ENCODE data around the gene BIN2. TPM values are rescaled to one million over a fixed set of nuclear protein-coding genes. Genes with fewer than 3 reads are reported as not detected.
"Not testable (repeated sequence)": the region's sequence is repeated elsewhere in the genome, so short reads cannot be mapped to it uniquely, and the experiment has no call there.

Gene BIN2
- total RNA-seq, 1 donor from 2014 or later = not detected

DNA sequence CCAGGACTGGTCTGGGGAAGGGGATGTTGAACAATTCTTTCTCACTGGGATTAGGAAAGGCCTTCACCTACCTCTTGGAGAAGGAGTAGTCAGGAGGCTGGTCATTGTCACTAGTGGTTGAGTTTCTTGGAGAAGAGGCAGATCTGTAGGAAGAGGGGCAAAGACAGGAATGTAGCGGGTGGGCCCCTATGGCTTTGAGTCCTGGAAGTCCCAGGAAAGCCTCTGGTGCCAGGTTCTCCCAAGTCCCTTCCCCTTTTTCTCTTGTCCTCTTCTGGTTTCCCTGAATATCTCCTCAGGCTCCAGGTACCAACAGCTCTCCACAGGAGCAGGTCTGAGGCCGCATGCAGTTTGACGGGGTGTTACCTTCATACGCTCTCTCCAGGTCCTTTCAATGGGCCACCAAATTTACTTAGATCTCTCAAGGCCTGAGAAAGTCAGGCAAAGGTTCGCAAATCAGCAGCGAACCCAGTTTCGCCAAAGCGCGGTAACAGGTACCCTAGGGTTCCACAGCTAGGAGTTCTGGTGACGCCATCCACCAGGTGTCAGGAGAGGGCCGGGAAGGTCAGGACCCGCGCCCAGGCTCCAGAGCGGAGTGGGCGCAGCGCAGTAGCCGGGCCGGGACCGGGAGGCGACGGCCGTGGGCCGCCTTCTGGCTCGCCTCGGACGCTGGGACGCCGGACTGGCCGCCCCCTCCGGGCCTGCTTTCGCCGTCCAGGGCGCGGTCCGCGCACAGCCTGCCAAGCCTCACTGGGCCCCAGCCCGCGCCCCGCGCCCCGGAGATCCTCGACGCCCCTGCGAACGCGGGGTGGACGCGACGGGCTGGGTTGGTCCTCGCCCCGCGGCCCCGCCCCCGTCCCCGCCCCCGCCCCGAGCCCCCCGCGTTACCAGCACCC is 54.6 kb downstream of the BIN2 start:
- Mint-ChIP-seq H3K4me1 (ENCODE audit: unreplicated experiment) (peaks cover 41% of the 10 kb centered on the region), H3K4me3 (ENCODE audit: unreplicated experiment) (peak overlapping the region; percentile 96), H3K9me3 (ENCODE audit: unreplicated experiment) (no peaks in the 10 kb centered on the region), H3K27me3 (ENCODE audit: unreplicated experiment) (peaks cover 5% of the 10 kb centered on the region), H3K27ac (ENCODE audit: unreplicated experiment) (peak overlapping the region; percentile 98), H3K36me3 (ENCODE audit: low read depth, unreplicated experiment) (peaks cover 28% of the 10 kb centered on the region)
- peak; percentile 75 for DNase-seq (ENCODE audit: low spot score)
- TF ChIP-seq, protein P1, sequence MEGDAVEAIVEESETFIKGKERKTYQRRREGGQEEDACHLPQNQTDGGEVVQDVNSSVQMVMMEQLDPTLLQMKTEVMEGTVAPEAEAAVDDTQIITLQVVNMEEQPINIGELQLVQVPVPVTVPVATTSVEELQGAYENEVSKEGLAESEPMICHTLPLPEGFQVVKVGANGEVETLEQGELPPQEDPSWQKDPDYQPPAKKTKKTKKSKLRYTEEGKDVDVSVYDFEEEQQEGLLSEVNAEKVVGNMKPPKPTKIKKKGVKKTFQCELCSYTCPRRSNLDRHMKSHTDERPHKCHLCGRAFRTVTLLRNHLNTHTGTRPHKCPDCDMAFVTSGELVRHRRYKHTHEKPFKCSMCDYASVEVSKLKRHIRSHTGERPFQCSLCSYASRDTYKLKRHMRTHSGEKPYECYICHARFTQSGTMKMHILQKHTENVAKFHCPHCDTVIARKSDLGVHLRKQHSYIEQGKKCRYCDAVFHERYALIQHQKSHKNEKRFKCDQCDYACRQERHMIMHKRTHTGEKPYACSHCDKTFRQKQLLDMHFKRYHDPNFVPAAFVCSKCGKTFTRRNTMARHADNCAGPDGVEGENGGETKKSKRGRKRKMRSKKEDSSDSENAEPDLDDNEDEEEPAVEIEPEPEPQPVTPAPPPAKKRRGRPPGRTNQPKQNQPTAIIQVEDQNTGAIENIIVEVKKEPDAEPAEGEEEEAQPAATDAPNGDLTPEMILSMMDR (IDR thresholded peaks at IDR 0.05; ENCODE audit: unreplicated experiment) = peak; percentile 44

DNA sequence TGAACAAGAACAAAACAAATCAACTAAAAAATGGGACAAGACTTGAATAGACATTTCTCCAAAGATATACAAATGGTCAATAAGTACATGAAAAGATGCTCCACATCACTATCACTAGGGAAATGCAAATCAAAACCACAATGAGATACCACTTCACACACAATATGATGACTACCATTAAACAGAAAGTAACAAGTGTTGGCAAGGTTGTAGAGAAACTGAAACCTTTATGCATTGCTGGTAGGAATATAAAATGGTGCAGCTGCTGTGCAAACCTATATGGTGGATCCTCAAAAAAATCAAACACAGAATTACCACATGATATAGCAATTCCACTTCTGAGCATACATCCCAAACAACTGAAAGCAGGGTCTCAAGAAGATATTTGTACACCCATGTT is 59.0 kb downstream of the BIN2 start:
- Mint-ChIP-seq H3K9me3 (ENCODE audit: unreplicated experiment) (no peaks in the 10 kb centered on the region), H3K27me3 (ENCODE audit: unreplicated experiment) (no peaks in the 10 kb centered on the region), H3K4me1 (ENCODE audit: unreplicated experiment) (peaks cover 44% of the 10 kb centered on the region), H3K27ac (ENCODE audit: unreplicated experiment) (no peak overlapping the region), H3K36me3 (ENCODE audit: low read depth, unreplicated experiment) (peaks cover 28% of the 10 kb centered on the region), H3K4me3 (ENCODE audit: unreplicated experiment) (no peak overlapping the region)
- TF ChIP-seq, protein P1 (IDR thresholded peaks at IDR 0.05; ENCODE audit: unreplicated experiment) = no peak
- no peak for DNase-seq (ENCODE audit: low spot score)

DNA sequence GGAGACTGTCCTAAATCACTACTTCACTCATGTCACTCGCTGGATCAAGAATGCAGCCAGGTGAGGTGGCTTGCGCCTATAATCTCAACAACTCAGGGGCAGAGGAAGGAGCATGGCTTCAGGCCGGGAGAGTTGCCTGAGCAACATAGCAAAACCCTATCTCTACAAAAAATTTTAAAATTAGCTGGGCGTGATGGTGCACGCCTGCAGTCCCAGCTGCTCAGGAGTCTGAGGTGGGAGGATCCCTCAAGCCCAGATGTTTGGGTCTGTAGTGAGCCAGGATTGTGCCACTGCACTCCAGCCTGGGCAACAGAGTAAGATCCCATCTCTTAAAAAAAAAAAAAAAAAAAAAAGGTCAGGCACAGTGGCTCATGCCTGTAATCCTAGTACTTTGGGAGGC is 59.7 kb downstream of the BIN2 start:
- Mint-ChIP-seq H3K4me3 (ENCODE audit: unreplicated experiment) (peak overlapping the region; percentile 38), H3K9me3 (ENCODE audit: unreplicated experiment) (no peaks in the 10 kb centered on the region), H3K36me3 (ENCODE audit: low read depth, unreplicated experiment) (peaks cover 26% of the 10 kb centered on the region), H3K27me3 (ENCODE audit: unreplicated experiment) (no peaks in the 10 kb centered on the region), H3K27ac (ENCODE audit: unreplicated experiment) (no peak overlapping the region), H3K4me1 (ENCODE audit: unreplicated experiment) (peaks cover 43% of the 10 kb centered on the region)
- TF ChIP-seq, protein P1 (IDR thresholded peaks at IDR 0.05; ENCODE audit: unreplicated experiment) = no peak
- DNase-seq (ENCODE audit: low spot score) = no peak

DNA sequence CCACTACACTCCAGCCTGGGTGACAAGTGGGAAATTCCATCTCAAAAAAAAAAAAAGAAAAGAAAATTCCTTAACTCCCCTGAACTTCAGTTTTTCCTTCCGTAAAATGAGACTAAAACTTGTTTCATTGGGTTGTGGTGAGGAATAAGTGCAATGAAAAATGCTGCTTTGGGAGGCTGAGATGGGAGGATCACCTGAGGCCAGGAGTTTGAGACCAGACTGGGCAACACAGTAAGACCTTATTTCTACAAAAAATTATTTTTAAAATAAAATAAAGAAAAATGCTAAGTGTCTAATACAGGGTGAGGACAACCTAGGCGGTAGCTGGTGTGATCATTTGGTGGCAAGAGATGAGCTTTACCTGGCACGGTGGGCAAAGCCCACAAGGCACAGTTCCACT is 60.6 kb downstream of the BIN2 start:
- H3K27me3 Mint-ChIP-seq (ENCODE audit: unreplicated experiment) = no peaks in the 10 kb centered on the region
- H3K27ac Mint-ChIP-seq (ENCODE audit: unreplicated experiment) = no peak overlapping the region
- H3K9me3 Mint-ChIP-seq (ENCODE audit: unreplicated experiment) = no peaks in the 10 kb centered on the region
- no peak overlapping the region for H3K4me3 Mint-ChIP-seq (ENCODE audit: unreplicated experiment)
- peaks cover 36% of the 10 kb centered on the region for H3K4me1 Mint-ChIP-seq (ENCODE audit: unreplicated experiment)
- DNase-seq (ENCODE audit: low spot score) = no peak
- TF ChIP-seq, protein P1 (IDR thresholded peaks at IDR 0.05; ENCODE audit: unreplicated experiment) = no peak
- H3K36me3 Mint-ChIP-seq (ENCODE audit: low read depth, unreplicated experiment) = peaks cover 21% of the 10 kb centered on the region

DNA sequence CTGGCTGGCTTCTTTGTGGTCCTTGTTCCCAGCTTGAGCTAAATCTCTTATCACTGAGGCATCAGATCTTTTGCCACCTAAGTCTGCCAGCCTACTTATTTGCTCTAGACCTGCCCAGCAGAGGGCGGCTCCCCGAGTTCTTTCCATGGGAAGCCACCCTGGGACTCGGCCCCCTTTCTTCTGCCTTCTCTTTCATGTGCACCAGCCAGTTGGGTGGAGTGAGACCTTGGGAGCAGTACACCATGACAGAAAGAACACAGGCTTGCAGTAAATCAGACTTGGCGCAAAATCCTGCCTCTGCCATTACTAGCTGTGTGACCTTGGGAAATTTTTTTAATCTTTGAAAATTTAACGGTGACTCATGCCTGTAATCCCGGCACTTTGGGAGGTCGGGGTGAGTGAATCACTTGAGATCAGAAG is 61.2 kb downstream of the BIN2 start:
- peak; percentile 45 for DNase-seq (ENCODE audit: low spot score)
- TF ChIP-seq, protein P1 (IDR thresholded peaks at IDR 0.05; ENCODE audit: unreplicated experiment) = peak; percentile 33

DNA sequence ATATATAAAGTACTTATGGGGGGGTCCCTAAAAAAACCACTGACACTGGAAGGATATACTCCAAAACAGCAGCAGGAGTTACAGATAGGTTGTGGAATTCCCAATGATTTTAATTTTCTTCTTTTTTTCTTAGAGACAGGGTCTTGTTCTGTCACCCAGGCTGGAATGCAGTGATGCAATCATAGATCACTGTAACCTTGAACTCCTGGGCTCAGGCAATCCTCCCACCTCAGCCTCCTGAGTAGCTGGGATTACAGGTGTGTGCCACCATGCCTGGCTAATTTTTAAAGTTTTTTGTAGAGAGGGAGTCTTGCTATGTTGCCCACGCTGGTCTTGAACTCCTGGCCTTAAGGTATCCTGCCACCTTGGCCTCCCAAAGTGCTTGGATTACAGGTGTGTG is 64.4 kb downstream of the BIN2 start:
- H3K4me3 Mint-ChIP-seq (ENCODE audit: unreplicated experiment); H3K27me3 Mint-ChIP-seq (ENCODE audit: unreplicated experiment); DNase-seq (ENCODE audit: low spot score); H3K27ac Mint-ChIP-seq (ENCODE audit: unreplicated experiment); H3K9me3 Mint-ChIP-seq (ENCODE audit: unreplicated experiment): not testable (repeated sequence)
- H3K4me1 Mint-ChIP-seq (ENCODE audit: unreplicated experiment) = peaks cover 15% of the 10 kb centered on the region
- H3K36me3 Mint-ChIP-seq (ENCODE audit: low read depth, unreplicated experiment) = peaks cover 17% of the 10 kb centered on the region

More for the DNA sequence above, 61.2 kb downstream of the BIN2 start:
- H3K36me3 Mint-ChIP-seq (ENCODE audit: low read depth, unreplicated experiment) = peaks cover 18% of the 10 kb centered on the region
- no peaks in the 10 kb centered on the region for H3K27me3 Mint-ChIP-seq (ENCODE audit: unreplicated experiment)
- H3K27ac Mint-ChIP-seq (ENCODE audit: unreplicated experiment) = peak overlapping the region; percentile 27
- H3K9me3 Mint-ChIP-seq (ENCODE audit: unreplicated experiment) = no peaks in the 10 kb centered on the region
- H3K4me1 Mint-ChIP-seq (ENCODE audit: unreplicated experiment) = peaks cover 32% of the 10 kb centered on the region
- H3K4me3 Mint-ChIP-seq (ENCODE audit: unreplicated experiment) = no peak overlapping the region
